DND-41 (cell line): ENCODE measurements around the gene ENTPD8.

Source experiments
- ATAC-seq: fragments of 200-7000 bp; cut with Tn5 transposase; 3 replicates; pipeline ENCODE4 v1.9.1; 2021; ENCODE audit warnings: low read depth; ENCODE audit not compliant: insufficient read depth
- DNase-seq: peaks from one replicate; pipeline ENCODE4 v3.0.0-alpha.2; 2020
- H2AFZ ChIP-seq: 2 replicates; pipeline ENCODE4 v1.6.0; 2012; ENCODE audit warnings: low read depth, low read length
- H3K27ac ChIP-seq: 2 replicates; pipeline ENCODE4 v1.5.1; 2012; ENCODE audit warnings: low read length, inconsistent platforms
- H3K27me3 ChIP-seq: fragments of 200-600 bp; sonication (generic); 2 replicates; pipeline ENCODE4 v1.6.0; 2012; ENCODE audit warnings: low read length, mild to moderate bottlenecking, inconsistent platforms; ENCODE audit not compliant: insufficient read depth, poor library complexity
- H3K36me3 ChIP-seq: 2 replicates; pipeline ENCODE4 v1.5.1; 2012; ENCODE audit warnings: low read length, inconsistent platforms; ENCODE audit not compliant: insufficient read depth
- H3K4me1 ChIP-seq: 2 replicates; pipeline ENCODE4 v1.5.1; 2012; ENCODE audit warnings: mild to moderate bottlenecking, low read length; ENCODE audit not compliant: insufficient read depth
- H3K4me2 ChIP-seq: 2 replicates; pipeline ENCODE4 v1.6.0; 2012; ENCODE audit warnings: mild to moderate bottlenecking, moderate library complexity, low read length, inconsistent platforms; ENCODE audit not compliant: insufficient read depth
- H3K4me3 ChIP-seq, 2 experiments: fragments of 200-600 bp in 1 of 2; shearing (Covaris generic) in 1 of 2; 2 replicates each; pipeline ENCODE4 v1.5.1; 2012 to 2016; ENCODE audit warnings: inconsistent platforms in 2 of 2, low read length in 2 of 2, mild to moderate bottlenecking in 2 of 2, low read depth in 1 of 2, moderate library complexity in 1 of 2
- H3K79me2 ChIP-seq: 2 replicates; pipeline ENCODE4 v1.6.0; 2012; ENCODE audit warnings: low read length, inconsistent platforms; ENCODE audit not compliant: insufficient read depth
- H3K9ac ChIP-seq: 2 replicates; pipeline ENCODE4 v1.6.0; 2012; ENCODE audit warnings: low read depth, mild to moderate bottlenecking, inconsistent platforms, low read length, moderate library complexity
- H3K9me3 ChIP-seq: 2 replicates; pipeline ENCODE4 v1.5.1; 2012; ENCODE audit warnings: low read length, moderate library complexity, mild to moderate bottlenecking, inconsistent platforms; ENCODE audit not compliant: insufficient read depth, severe bottlenecking
- H4K20me1 ChIP-seq: 2 replicates; pipeline ENCODE4 v1.6.0; 2012; ENCODE audit warnings: low read length; ENCODE audit not compliant: insufficient read depth
- EZH2 ChIP-seq: IDR thresholded peaks from 3 replicates; pipeline ENCODE4 v1.6.1; 2012; ENCODE audit warnings: borderline replicate concordance, low read depth, mild to moderate bottlenecking, moderate library complexity, low read length, inconsistent platforms; ENCODE audit not compliant: severe bottlenecking
- TF ChIP-seq, protein P1 (sequence below): IDR thresholded peaks from 2 replicates; pipeline ENCODE4 v1.5.1; 2012; ENCODE audit warnings: borderline replicate concordance, low read length, moderate library complexity, mild to moderate bottlenecking; ENCODE audit not compliant: poor library complexity, severe bottlenecking; ENCODE audit errors: extremely low read depth

ENTPD8 gene

DNA sequence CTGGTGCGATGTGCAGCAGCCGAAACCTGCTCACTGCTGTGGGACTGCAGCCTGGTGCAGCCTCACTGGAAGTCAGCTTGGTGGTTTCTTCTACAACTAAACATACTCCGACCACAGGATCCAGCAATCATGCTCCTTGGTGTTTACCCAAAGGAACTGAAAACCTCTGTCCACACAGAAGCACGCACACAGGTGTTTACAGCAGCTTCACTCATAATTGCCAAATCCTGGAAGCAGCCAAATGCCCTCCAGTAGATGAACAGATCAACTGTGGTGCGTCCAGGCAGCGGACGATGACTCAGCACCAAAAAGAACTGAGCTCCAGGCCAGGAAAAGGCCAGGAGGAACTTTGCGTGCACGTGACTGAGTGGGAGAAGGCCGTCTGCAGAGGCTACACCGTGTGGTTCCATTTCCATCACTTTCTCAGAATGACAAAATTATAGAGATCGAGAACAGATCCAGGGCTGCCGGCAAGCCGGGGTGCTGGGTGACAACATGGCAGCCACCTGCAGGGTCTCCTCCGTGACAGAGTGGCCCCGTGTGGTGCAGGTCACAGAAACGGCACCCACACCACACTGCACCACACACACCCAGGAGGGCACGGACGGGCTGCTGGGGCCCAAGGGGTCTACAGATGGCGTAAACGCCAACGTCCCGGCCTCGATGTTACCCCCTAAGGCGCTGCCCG is 41.1 kb upstream of the ENTPD8 start:
- ATAC-seq, result no peak
- H3K9me3 ChIP-seq, result no peaks in the 10 kb centered on the region
- H3K27me3 ChIP-seq, result no peaks in the 10 kb centered on the region
- DNase-seq, result no peak
- no peaks in the 10 kb centered on the region for H3K4me1 ChIP-seq
- no peak overlapping the region for H3K4me3 ChIP-seq
- H3K36me3 ChIP-seq, result no peaks in the 10 kb centered on the region
- no peak overlapping the region for H3K27ac ChIP-seq
- H3K9ac ChIP-seq, result no peak overlapping the region
- no peaks in the 10 kb centered on the region for H3K79me2 ChIP-seq
- no peak overlapping the region for H3K4me2 ChIP-seq
- no peak overlapping the region for H2AFZ ChIP-seq
- TF ChIP-seq, protein P1, sequence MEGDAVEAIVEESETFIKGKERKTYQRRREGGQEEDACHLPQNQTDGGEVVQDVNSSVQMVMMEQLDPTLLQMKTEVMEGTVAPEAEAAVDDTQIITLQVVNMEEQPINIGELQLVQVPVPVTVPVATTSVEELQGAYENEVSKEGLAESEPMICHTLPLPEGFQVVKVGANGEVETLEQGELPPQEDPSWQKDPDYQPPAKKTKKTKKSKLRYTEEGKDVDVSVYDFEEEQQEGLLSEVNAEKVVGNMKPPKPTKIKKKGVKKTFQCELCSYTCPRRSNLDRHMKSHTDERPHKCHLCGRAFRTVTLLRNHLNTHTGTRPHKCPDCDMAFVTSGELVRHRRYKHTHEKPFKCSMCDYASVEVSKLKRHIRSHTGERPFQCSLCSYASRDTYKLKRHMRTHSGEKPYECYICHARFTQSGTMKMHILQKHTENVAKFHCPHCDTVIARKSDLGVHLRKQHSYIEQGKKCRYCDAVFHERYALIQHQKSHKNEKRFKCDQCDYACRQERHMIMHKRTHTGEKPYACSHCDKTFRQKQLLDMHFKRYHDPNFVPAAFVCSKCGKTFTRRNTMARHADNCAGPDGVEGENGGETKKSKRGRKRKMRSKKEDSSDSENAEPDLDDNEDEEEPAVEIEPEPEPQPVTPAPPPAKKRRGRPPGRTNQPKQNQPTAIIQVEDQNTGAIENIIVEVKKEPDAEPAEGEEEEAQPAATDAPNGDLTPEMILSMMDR, result no peak
- H4K20me1 ChIP-seq, result 0 out of 2 replicates have a peak, but pooled peaks cover 8% of the 10 kb centered on the region

DNA sequence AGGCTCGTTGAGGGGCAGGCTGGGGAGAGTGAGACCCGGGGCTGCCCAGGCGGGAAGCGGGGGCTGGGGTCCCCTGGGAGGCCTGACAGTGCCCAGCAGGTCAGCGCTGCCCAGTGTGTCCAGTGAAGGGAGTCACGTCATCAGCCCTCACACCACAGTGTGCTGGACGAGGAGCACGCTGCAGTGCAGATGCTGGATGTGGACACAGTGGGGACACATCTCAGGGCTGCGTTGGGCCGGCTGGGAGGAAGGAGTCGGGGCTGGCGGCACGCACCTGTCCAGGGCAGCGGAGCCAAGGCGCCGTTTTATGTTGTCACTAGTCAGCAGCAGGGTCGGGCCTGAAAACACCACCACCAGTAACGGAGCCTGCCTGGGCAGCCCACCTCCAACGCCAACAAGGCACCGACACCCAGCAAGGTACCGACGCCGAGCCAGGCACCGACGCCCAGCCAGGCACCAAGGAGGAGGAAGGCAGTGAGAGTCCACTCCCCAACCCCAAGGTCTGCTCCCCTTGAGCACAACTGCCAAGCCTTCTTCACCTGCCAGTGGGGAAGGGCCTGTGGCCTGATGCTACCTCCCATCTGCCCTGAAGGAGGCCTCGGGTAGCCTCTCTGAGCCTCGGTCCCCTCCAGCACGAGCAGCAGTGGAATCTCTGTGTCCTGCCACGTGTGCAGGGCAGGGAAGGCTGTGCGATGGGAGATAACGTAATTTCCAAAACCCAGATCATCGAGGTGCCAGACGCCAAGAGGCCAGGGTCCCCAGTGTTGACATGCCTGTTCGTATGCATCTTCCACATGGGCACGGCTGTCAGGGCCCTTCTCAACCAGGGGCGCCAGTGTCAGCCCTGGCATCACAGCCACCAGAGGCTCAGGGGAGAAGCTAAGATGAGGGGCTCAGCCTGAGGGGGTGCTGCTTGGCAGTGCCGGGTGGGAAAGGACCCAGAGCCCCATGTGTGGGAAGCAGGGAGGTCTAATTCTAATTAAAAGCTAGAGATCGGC is 39.8 kb upstream of the ENTPD8 start:
- H3K4me1 ChIP-seq, result no peaks in the 10 kb centered on the region
- DNase-seq (no peak), ATAC-seq (no peak)
- H3K9me3 ChIP-seq, result peaks cover 3% of the 10 kb centered on the region
- no peaks in the 10 kb centered on the region for H3K79me2 ChIP-seq
- H4K20me1 ChIP-seq, result 0 out of 2 replicates have a peak, but pooled peaks cover 4% of the 10 kb centered on the region
- no peak overlapping the region for H3K9ac ChIP-seq
- no peak overlapping the region for H3K4me2 ChIP-seq
- H3K36me3 ChIP-seq, result no peaks in the 10 kb centered on the region
- no peak overlapping the region for H2AFZ ChIP-seq
- H3K4me3 ChIP-seq, result no peak overlapping the region
- no peaks in the 10 kb centered on the region for H3K27me3 ChIP-seq
- TF ChIP-seq, protein P1, result no peak
- TF ChIP-seq EZH2, result no peak
- no peak overlapping the region for H3K27ac ChIP-seq

DNA sequence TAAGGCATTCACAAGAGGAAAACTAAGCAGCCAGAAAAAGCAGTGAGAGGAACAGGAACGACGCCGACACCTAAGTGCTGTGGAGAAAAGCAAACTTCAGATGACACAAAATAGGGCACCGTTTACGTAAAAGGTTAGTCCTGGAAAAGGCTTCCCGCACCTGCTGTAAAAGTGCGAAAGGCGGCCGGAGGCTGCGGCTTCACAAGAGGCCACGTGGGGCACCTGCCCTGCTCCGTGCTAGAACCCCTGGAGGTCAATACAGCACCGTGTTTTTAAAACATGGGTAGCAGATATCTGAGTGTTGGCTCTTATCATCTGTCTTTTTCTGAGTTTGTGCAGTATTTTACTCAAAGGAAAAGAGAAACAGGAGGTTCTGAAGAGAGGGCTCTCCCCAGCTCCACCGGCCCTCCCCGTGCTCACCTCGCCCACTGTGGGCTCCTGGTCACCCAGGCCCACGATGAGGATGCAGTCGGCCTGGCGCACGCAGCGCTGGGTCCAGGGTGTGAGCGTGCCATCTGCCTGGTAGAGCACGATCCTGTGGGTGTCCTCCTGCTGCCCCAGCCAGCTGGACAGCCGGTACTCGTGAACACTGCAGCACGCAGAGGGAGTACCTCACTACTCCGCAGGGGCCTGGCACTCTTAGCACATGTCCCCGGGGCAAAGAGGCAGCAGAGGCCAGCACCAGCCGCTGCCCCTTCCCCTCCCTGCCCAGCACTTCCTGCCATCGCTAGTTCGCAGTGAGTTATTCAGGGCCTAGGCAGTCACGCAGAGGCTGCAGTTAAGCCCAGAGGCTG is 38.9 kb upstream of the ENTPD8 start:
- H3K27ac ChIP-seq, result no peak overlapping the region
- DNase-seq, result no peak
- H3K36me3 ChIP-seq, result no peaks in the 10 kb centered on the region
- no peaks in the 10 kb centered on the region for H3K27me3 ChIP-seq
- H3K4me1 ChIP-seq, result no peaks in the 10 kb centered on the region
- H3K9ac ChIP-seq, result no peak overlapping the region
- H3K4me2 ChIP-seq, result no peak overlapping the region
- no peaks in the 10 kb centered on the region for H3K79me2 ChIP-seq
- ATAC-seq, result no peak
- peaks cover 7% of the 10 kb centered on the region for H3K9me3 ChIP-seq
- no peak overlapping the region for H2AFZ ChIP-seq
- no peaks in the 10 kb centered on the region for H4K20me1 ChIP-seq
- TF ChIP-seq EZH2, result no peak
- TF ChIP-seq, protein P1, result no peak
- no peak overlapping the region for H3K4me3 ChIP-seq
